ENCODE measurements around the gene BAIAP2L1. TPM values are rescaled to one million over a fixed set of nuclear protein-coding genes. Genes with fewer than 3 reads are reported as not detected.
A peak's percentile ranks its signal among the peaks of the same experiment; 100 is the strongest.

The BAIAP2L1 gene
- total and polyA plus RNA-seq, 9 of the 15 experiments (the other 6 are each of a cell fraction or from before 2014, with no cell fraction given), result 4.2 to 29.8 (median 15.5) TPM

DNA sequence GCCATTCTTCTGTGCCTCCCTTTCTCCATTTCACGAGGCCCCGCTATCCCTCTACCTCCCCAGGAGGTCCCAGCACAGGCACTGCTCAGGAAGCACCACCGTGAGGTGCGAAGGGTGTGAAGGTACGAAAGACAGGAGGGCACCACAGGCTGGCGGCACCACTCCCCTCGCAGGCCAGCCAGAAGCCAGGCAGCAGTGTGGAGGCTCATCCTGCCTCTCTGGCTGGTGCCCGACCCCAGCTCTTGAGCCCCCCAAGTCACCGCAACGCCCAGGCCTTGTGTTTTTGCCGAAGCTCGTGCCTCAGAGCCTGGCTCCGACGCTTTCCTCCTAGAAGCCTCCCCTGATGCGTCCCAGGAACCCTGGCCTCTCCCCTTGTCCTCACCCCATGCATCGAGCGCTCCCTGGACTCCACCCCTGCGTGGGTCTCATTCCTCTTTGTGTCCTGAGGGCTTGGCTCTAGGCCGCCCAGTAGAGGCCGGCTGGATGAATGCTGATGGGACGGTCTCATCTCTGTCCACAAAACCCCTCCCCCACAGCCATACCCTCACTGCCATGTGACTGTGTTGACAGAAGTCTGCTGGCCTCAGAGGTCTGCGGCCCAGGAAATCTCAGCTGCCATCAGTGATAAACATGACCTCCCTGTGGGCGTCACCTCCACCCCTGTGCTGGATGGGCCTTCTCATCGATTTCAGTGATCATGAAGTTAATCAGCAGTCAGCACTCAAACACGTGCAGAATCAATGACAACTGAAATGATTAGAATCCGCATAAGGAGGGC lies 100.1 kb downstream of the BAIAP2L1 start (continued):
- TF ChIP-seq ZNF583 (CRISPR knock-in tag; IDR thresholded peaks at IDR 0.05) (no peak), RAD51 (IDR thresholded peaks at IDR 0.05; ENCODE audit: borderline replicate concordance, low read depth) (peak; percentile 43; the same call in 1 of the 2 replicates), MEIS2 (IDR thresholded peaks at IDR 0.05; ENCODE audit: partially characterized antibody) (peak; percentile 85), RBM25 (IDR thresholded peaks at IDR 0.05; ENCODE audit: low read depth, low read length, severe bottlenecking) (no peak), MAFF (IDR thresholded peaks at IDR 0.05; ENCODE audit: low read length) (no peak), ZNF143 (CRISPR knock-in tag; IDR thresholded peaks at IDR 0.05) (no peak), TAL1 (IDR thresholded peaks at IDR 0.05) (peak; percentile 41), ZFP30 (CRISPR knock-in tag; IDR thresholded peaks at IDR 0.05; ENCODE audit: borderline replicate concordance) (no peak), ZNF407 (IDR thresholded peaks at IDR 0.05; ENCODE audit: low read depth) (no peak), TCF3 (CRISPR knock-in tag; IDR thresholded peaks at IDR 0.05) (peak; percentile 54), MYBL2 (IDR thresholded peaks at IDR 0.05; ENCODE audit: low read depth) (no peak), MYBL2 (CRISPR knock-in tag; IDR thresholded peaks at IDR 0.05; ENCODE audit: borderline replicate concordance) (no peak), KLF10 (CRISPR knock-in tag; IDR thresholded peaks at IDR 0.05) (no peak), ZBTB1 (CRISPR knock-in tag; IDR thresholded peaks at IDR 0.05; ENCODE audit: borderline replicate concordance, low read depth) (no peak)
- TF ChIP-seq, protein P1, sequence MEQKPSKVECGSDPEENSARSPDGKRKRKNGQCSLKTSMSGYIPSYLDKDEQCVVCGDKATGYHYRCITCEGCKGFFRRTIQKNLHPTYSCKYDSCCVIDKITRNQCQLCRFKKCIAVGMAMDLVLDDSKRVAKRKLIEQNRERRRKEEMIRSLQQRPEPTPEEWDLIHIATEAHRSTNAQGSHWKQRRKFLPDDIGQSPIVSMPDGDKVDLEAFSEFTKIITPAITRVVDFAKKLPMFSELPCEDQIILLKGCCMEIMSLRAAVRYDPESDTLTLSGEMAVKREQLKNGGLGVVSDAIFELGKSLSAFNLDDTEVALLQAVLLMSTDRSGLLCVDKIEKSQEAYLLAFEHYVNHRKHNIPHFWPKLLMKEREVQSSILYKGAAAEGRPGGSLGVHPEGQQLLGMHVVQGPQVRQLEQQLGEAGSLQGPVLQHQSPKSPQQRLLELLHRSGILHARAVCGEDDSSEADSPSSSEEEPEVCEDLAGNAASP (IDR thresholded peaks at IDR 0.05), result no peak
- TF ChIP-seq, protein P2, sequence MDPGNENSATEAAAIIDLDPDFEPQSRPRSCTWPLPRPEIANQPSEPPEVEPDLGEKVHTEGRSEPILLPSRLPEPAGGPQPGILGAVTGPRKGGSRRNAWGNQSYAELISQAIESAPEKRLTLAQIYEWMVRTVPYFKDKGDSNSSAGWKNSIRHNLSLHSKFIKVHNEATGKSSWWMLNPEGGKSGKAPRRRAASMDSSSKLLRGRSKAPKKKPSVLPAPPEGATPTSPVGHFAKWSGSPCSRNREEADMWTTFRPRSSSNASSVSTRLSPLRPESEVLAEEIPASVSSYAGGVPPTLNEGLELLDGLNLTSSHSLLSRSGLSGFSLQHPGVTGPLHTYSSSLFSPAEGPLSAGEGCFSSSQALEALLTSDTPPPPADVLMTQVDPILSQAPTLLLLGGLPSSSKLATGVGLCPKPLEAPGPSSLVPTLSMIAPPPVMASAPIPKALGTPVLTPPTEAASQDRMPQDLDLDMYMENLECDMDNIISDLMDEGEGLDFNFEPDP (CRISPR knock-in tag; IDR thresholded peaks at IDR 0.05), result no peak
